GM18868 (cell line): ENCODE results near the gene BCL2L1.

Experiments
- ATAC-seq: cut with Tn5 transposase; IDR thresholded peaks from one replicate; pipeline ENCODE4 v1.9.1; 2021; ENCODE audit warnings: mild to moderate bottlenecking, moderate library complexity; ENCODE audit not compliant: unreplicated experiment

BCL2L1 gene

DNA sequence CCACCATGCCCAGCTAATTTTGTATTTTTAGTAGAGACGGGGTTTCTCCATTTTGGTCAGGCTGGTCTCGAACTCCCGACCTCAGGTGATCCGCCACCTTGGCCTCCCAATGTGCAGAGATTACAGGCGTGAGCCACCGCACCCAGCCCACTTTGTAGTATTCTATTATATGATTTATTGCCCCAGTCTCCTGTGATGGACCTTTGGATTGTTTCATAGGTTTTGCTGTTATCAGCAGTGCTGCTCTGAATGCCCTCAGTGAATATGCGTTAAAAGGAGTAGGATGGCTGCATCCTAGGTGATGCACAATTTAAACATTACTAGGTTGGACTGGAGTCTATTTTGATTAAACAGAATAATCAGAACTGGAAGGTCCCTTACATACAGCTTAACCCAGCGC is 107.3 kb downstream of the BCL2L1 start:
- no peak for ATAC-seq
